ENCODE results near the gene C9orf85. TPM values are rescaled to one million over a fixed set of nuclear protein-coding genes. Genes with fewer than 3 reads are reported as not detected.

C9orf85 gene
- total and polyA plus RNA-seq, 8 donors: 2.2 to 68.3 (median 8.4) TPM

GRCh38 chr9:71984831-71985281 lies 73.4 kb downstream of the C9orf85 start:
- no peak overlapping the region for H3K27ac ChIP-seq
- no peak for DNase-seq

DNA sequence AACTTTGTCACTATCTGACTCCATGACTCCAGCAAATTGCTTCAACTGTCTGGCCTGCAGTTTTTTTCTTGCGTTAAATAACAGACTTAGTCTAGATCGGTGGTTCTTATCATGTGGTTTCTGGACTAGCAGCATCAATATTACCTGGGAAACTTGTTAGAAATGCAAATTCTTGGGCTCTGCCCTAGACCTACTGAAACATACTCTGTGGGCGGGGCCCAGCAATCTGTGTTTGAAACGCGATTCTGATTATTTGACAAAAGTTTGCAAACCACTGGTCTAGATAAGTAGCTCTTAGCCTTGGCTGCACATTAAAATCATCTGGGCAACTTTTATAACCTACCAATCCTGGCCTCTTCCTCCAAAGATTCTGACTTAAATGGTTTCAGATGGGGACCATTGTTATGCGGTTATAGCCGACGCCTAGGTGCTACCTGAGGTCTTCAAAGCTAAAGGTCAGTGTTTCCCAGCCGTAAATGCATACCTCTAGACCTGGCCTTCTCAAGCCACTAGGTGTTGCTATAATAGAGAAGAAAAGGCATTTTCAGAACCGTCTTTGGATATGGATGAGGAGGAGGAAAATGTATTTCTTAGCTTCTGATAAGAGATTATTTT lies 74.0 kb downstream of the C9orf85 start:
- WGBS, 5 donors: 32 to 61% (median 50%) methylated on average over 10 of the region's 10 CpGs
- TF ChIP-seq POLR2A (IDR thresholded peaks at IDR 0.05): no peak
- TF ChIP-seq CTCF (IDR thresholded peaks at IDR 0.05): peak in 1 of 7 experiments; percentile 5
- intact Hi-C loops (cut with DNase I; ENCODE audit: low total_unique reads): no loop called here
- DNase-seq: peak in 1 of 2 donors; percentile 22
- H3K4me3 ChIP-seq: no peak overlapping the region
- no peaks in the 10 kb centered on the region for H3K9me3 ChIP-seq
- H3K4me1 ChIP-seq: peaks cover 0 to 10% (median 5%) of the 10 kb centered on the region in 4 donors
- H3K27me3 ChIP-seq: no peaks in the 10 kb centered on the region
- no peak overlapping the region for H3K27ac ChIP-seq
- peaks cover 0 to 10% (median 0%) of the 10 kb centered on the region in 4 donors for H3K36me3 ChIP-seq

More at GRCh38 chr9:71984831-71985281, 73.4 kb downstream of the C9orf85 start:
- peaks cover 0 to 10% (median 0%) of the 10 kb centered on the region in 4 donors for H3K36me3 ChIP-seq
- no peaks in the 10 kb centered on the region for H3K27me3 ChIP-seq
- H3K4me3 ChIP-seq: no peak overlapping the region
- TF ChIP-seq CTCF (IDR thresholded peaks at IDR 0.05): no peak
- no peak for TF ChIP-seq EP300 (IDR thresholded peaks at IDR 0.05)
- no peak for TF ChIP-seq POLR2A (IDR thresholded peaks at IDR 0.05)
- no peak for TF ChIP-seq POLR2AphosphoS5 (IDR thresholded peaks at IDR 0.05)
- no peaks in the 10 kb centered on the region for H3K9me3 ChIP-seq
- 70 to 78% (median 75%) methylated on average over 6 to 7 of the region's 7 CpGs for WGBS, 5 donors
- intact Hi-C loops (cut with DNase I; ENCODE audit: low total_unique reads): no loop called here
- peaks cover 0 to 11% (median 5%) of the 10 kb centered on the region in 4 donors for H3K4me1 ChIP-seq

DNA sequence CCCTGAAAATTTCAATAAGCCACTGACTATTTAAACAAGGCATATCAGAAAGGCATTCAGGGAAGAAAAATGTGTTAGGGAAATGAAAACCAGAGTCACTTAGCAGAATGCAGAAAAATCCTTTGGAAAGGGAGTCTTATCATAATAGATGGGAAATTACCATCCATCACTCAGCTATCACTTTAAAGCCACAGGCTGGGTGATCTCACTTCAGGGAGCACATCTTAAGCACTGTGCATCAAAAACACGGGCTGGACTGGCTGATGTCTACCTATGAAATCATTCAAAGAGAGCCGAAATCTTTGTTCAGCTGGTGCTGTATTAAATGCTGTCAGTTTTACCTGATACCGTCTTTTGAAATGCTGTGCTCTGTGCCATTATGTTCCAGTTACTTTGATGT lies 75.5 kb downstream of the C9orf85 start:
- no peaks in the 10 kb centered on the region for H3K9me3 ChIP-seq
- no peak for TF ChIP-seq POLR2AphosphoS5 (IDR thresholded peaks at IDR 0.05)
- no peak for TF ChIP-seq EP300 (IDR thresholded peaks at IDR 0.05)
- TF ChIP-seq CTCF (IDR thresholded peaks at IDR 0.05): no peak
- TF ChIP-seq POLR2A (IDR thresholded peaks at IDR 0.05): no peak
- H3K36me3 ChIP-seq: peaks cover 0 to 10% (median 0%) of the 10 kb centered on the region in 4 donors
- no peak overlapping the region for H3K27ac ChIP-seq
- H3K4me1 ChIP-seq: peaks cover 0 to 9% (median 2%) of the 10 kb centered on the region in 4 donors
- no peak for DNase-seq
- WGBS, 5 donors: 51 to 87% (median 56%) methylated on average over 3 of the region's 3 CpGs
- H3K27me3 ChIP-seq: no peaks in the 10 kb centered on the region
- intact Hi-C loops (cut with DNase I; ENCODE audit: low total_unique reads): no loop called here
- no peak overlapping the region for H3K4me3 ChIP-seq

GRCh38 chr9:71987471-71988371 lies 76.3 kb downstream of the C9orf85 start:
- no peak overlapping the region for H3K27ac ChIP-seq
- DNase-seq: peak in 1 of 2 donors; percentile 16
- peaks cover 0 to 9% (median 2%) of the 10 kb centered on the region in 4 donors for H3K4me1 ChIP-seq
- H3K36me3 ChIP-seq: peaks cover 0 to 9% (median 0%) of the 10 kb centered on the region in 4 donors
- no peak overlapping the region for H3K4me3 ChIP-seq
- TF ChIP-seq EP300 (IDR thresholded peaks at IDR 0.05) (no peak), POLR2A (IDR thresholded peaks at IDR 0.05) (no peak), POLR2AphosphoS5 (IDR thresholded peaks at IDR 0.05) (peak in 1 of 3 donors; percentile 5)
- 33 to 65% (median 55%) methylated on average over 11 of the region's 11 CpGs for WGBS, 5 donors
- H3K27me3 ChIP-seq: no peaks in the 10 kb centered on the region
- intact Hi-C loops (cut with DNase I; ENCODE audit: low total_unique reads): no loop called here
- H3K9me3 ChIP-seq: no peaks in the 10 kb centered on the region

Measured in stomach (tissue), 9 donors.